NCI-H345 (cell line): ENCODE data around the gene FAM3A.
A peak's percentile ranks its signal among the peaks of the same experiment; 100 is the strongest.

Experiments
- DNase-seq: peaks from one replicate; lab custom pipeline; 2025; lab: John Stamatoyannopoulos, UW

FAM3A gene

DNA sequence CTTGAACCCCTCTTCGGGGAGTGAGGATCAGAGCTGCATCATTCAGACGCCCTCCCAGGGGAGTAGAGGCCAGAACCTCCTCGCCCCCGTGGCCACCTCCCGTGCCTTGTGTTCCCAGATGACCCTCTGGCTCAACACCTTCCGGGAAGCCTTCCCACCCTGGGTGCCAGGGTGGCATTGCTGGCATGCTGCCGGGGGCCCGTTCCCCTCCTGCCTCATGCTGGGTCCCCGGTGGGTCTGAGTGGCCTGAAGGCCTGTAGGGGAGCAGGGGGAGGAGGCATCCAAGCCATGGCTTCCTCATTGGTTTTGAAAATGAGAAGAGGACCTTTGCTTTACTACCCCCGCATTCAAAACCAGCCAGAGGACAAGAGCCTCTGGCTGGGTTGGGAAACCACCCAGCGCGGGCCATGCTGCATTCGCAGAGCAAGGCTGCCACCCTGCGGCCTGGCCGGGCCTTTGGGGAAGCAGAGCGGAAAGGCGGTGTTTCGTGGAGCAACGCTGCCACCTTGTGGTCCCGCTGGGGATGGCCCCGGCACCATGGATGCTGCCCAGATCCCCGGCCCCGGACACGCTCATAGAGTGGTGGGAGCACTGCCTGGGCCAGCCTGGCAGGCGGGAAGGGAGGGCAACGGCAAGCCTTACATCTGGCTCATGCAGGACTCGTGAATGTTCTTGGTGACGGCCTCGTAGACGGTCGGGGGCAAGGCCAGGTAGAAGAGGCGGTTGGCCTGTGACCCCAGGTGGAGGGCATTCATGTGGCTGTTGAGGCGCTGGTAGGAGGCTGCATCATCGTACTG, 18.7 kb upstream of the FAM3A start:
- peak; percentile 75 for DNase-seq

DNA sequence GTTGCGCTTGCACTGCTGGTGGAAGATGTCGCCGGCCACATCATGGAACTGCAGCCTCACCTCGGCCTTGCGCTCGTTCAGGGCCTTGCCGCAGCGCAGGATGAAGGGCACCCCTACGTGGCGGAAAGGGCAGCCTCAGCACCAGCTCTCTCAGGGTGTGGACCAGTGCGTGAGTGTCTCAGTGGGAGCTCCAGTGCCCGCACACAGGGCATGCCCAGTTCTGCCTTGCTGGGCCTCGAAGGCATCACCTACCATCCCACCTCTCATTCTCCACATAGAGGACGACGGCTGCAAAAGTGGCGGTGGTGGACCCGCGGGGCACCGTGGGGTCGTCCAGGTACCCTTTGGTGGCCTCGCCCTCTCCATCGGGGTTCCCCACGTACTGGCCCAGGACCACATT, 16.7 kb upstream of the FAM3A start:
- no peak for DNase-seq

DNA sequence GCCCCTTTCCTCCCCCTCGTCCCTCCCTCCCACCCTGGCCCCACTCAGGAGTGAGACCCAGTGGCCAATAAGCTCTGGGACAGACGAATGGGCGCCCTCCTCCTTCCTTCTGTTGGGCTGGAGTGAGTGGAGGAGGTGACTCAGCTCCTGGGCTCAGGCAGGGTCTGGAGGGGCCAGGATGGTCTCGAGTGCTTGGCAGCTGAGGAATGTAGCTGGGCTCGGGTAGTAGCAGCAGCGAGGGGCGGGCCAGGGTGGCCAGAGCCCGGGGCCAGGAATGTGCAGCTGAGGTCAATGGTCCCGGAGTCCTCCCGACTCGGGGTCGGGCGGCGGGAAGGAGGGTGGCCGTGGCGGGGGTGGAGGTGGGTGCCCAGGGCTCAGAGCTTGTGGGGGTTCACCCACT, 15.6 kb upstream of the FAM3A start:
- DNase-seq: no peak

DNA sequence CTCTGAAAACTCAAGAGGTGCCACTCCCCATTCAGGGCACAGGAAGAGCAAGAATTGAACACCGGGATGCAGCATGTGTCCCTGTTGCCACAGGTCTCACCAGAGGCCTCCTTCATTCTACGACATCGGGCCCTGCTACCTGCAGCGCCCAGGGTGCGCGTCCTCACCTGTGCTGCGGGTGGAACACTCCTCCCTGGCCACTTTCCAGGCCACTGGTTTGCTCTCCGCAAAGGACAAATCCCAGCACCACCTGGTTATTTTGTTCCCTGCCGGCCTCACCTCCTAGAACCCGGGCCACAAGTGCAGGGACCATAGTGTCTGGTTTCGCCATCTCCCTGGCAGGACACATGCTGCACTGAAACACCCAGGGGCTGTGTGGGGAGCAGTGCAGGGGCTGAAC, 14.3 kb upstream of the FAM3A start:
- no peak for DNase-seq

DNA sequence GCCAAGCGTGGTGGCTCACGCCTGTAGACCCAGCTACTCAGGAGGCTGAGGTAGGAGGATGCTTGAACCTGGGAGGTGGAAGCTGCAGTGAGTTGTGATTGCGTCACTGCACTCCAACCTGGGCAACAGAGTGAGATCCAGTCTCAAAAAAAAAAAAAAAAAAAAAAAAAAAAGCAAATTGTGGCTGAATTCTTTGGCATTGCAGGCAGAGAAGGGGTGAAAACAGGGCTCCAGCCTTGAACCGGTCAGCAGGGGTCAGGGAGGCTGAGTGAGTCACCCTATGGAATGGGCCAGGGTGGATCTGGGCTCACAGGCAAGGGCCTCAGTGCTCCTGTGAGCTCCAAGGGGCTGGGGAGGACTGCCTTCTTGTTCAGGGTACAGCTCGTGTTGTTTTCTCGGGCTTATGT, 13.2 kb upstream of the FAM3A start:
- DNase-seq: no peak

DNA sequence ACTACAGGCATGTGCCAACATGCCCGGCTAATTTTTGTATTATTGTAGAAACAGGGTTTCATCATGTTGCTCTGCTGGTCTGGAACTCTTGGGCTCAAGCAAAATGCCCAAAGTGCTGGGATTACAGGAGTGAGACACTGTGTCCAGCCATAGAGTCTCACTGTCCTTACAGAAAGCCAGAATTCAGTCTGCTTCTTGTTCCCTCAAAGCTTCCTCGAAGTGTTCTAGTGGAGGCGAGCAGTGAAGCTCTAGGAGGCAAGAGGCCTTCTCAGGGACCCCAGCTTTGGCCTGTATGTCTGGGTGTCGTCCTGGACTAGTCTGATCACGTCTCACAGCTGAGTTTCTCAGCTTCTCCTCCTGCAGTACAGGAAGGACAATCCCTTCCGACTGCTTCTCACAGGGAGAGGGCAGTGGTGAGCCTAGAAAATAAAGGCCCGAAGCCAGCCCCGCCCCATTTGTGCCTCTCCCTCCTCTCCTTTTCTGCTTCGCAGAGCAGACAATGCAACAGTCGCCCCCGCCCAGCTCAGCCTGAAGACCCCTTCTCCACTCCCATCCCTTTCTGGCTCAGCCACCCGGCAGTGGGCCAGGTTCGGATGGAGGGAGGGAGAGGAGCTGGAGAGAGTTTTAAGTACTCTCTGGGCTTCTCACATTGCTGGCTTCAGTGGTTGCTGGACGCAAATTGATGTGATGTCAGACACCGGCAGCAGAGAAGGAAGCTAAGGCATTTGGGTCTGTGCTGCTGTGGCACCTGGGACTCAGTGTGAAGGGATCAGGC, 11.1 kb upstream of the FAM3A start:
- DNase-seq: peak; percentile 65

DNA sequence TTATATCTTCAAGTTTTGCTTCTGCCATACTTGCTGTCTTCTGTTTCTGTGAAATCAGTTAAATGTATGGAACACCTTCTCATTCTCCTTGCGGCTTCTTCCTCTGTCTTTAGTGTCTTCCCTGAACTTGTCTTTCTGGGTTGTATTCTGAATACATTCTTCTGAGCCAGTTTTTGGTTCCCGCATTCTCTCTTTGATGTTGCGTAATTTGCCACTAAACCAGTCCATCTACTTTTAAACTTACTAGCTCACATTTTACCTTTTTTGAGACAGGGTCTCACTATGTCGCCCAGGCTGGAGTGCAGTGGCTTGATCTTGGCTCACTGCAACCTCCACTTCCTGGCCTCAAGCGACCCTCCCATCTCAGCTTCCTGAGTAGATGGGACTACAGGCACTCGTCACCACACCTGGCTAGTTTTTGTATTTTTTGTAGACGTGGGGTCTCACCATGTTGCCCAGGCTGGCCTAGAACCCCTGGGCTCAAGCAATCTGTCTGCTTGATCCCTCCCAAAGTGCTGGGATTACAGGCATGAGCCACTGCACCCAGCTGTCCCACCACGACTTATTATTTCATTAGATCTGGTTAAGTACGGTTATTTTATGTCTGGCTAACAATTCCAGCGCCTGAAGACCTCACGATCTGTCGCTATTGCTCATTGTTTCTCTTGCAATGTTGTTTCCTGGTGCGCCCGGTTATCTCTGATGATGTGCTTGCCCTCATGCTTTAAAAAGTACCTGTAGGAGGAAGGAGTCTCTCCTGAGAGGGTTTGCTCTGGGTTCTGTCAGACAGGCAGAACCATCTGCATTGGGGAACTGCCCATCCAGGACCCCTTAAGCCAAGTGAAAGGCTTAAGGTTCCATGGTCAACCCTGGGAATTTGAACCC, 9.8 kb upstream of the FAM3A start:
- DNase-seq: no peak

DNA sequence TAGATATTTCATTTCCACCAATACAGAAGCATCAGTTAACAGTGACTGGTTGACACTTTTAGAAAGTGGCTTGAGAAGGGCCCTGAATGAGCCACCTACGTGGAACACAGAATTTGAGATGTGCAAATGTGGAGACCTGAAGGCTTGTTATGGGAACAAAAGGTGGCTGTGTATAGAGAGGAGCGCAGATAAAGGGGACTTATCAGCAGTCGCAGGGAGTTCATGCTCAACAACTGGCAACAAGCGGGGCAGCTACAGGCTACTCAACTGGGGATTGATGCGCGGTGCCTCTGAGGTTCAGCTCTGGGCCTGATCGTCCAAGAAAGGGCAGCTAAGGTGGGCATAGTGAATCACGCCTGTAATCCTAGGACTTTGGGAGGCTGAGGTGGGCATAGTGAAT, 3.4 kb upstream of the FAM3A start:
- DNase-seq: no peak

DNA sequence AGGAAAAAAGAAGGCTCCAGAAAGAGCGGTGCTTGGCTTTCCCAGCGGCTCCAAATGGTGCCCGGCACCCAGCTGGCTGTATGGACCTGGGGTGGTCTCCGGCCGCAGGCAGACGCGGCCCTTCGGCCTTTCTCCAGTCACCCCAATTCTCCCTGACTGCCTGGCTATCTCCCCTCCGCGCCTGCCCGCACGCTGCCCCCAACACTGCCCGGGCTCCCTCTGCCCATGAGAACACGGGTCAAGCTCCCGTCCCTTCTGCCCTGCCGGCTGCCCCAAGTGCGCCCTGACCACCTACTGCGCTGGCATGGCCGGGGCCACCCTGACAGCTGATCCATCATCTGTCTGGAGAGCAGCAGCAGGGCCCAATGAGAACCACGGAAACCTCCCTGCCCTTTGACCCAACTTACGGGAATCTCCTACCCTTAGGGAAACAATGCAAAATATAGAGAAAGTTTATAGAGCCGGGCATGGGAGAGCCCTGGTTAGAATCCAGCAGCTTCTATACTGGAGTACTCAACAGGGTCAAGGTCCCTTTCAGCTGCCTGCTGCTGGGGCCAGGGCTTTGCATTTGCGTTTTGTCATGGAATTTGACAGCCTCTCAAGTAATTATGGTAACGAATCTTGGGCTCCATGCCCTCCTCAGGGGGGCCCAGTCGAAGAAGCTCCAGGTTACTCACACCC, 1.2 kb upstream of the FAM3A start:
- no peak for DNase-seq

DNA sequence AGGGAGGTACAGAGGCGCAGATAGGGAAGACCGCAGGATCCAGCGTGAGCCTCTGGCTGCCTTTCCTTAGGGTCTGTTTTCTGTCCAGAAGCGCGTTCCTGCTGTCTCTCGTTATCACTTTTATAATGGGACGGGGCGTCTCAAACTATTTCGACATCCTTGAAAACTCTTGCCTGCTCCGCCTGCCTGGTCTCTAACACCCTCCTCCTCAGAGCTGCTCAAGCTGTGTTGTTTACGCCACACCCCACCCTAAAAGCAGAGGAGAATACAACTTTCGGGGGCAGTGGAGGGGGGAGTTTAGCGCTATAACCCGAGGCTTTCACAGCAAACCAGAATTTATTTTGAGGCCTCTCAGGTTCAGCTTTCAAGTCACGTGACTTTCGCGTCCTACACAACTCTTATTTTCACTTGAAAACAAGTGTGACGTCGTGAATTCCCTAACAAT, 646 bp upstream of the FAM3A start:
- no peak for DNase-seq

DNA sequence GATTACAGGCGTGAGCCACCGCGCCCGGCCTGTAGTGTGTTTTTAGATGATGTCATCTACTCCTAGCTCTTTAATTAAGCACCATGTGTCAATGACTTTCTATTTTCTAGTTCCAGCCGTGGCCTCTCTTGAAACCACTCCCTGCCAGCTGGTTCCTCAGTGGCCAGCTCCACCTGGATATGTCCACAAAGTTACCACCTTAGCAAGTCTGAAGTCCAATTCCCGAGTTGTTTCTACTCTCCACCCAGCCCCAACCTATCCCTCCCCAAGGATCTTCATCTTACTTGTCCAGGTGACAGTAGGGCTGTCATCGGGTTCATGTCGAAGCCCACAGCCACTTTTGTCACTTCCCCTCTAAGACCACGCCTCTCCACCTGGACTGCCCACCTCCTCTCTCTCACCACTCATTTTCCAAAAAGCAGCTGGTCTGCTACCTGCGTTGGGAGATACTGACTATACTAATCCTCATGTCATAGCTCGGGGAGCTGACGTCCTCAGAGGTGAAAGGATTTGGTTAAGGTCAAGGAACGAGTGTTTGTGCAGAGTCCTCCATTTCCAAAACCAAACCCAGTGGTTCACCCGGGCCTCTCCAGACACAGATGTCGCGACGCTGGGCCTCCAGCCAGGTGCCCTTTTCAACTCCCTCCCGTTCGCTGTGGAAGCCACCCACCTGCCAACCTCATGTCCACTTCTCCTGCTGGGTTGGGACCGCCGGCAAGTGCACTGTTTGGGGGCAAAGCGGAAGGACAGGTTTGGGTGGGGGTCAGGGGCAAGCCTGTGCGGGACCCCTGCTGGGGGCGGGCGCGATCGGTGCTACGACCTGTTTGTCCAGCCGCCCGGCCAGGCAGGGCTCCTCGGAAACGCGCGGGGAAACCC, 704 bp downstream of the FAM3A start:
- peak; percentile 27 for DNase-seq

DNA sequence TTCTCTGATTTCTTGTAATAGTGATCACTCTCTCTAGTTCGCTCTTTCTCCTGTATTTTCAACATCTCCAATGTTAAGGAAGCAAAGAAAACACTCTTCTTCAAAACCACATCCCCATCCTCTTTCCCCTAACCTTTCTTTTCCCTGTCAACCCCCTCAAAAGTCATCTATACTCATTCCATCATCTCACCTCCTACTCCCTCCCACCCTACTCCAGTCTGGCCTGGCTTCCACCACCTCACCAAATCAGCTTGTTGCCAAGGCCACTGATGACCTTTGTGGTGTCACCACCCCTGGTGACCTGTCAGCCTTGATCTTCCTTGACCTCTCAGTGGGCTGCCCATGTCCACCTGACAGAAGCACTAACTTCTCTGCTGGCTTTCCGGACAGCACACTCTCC, 2.3 kb downstream of the FAM3A start:
- no peak for DNase-seq

DNA sequence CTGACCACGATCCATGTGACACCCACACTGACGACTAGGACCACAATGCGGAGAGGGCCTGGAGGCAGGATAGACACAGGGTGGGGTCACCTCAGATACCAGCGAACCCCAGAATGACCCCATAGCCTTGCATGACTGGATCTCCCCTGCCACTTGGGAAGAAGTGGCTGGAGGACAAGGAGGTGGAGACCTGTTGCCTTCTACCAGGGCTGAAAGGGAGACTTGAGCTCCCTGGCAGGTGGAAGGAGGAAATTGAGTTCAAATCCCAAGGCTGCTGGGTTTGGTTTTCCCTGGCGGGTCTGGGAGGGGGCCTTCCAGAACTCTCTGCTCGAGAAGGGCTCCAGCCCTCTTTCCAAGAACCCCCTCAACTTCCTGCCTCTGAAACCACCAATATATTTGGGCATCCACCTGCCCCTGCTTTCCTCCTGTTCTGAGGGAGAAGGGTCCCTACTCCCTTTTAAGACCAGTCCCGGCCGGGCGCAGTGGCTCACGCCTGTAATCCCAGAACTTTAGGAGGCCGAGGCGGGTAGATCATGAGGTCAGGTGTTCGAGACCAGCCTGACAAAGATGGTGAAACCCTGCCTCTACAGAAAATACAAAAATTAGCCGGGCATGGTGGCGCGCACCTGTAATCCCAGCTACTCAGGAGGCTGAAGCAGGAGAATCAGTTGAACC, 3.0 kb downstream of the FAM3A start:
- no peak for DNase-seq

DNA sequence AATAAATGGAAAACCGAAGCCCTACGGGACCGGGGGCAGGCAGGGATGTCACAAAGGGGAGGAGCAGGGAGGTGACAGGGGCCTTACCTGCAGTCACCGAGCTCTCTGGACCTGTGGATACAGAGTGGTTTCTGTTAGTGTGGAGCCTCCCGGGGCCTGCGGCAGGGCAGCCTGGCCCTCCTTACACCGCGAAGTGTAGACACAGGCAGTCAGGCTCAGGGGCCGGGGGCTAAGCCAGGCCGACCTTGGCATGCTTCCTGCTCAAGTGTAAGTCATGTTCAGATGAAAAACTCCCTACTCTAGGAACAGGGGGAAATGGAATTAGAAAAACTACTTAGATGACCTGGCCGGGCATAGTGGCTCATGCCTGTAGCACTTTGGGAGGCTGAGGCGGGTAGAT, 4.3 kb downstream of the FAM3A start:
- DNase-seq: no peak

DNA sequence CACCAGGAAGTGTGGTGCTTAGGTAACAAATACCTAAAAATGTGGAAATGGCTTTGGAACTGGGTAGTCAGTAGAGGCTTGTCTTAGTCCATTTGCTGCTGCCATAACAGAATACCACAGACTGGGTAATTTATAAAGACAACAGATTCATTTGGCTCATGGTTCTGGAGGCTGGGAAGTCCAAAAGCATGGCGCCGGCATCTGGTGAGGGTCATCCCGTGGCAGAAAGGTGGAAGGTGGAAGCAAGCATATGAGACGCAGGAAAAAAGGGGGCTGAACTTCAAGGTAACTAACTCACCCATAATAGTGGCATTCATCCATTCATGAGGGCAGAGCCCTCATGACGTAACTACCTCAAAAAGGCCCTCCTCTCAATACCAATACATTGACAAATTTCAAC, 6.6 kb downstream of the FAM3A start:
- no peak for DNase-seq

DNA sequence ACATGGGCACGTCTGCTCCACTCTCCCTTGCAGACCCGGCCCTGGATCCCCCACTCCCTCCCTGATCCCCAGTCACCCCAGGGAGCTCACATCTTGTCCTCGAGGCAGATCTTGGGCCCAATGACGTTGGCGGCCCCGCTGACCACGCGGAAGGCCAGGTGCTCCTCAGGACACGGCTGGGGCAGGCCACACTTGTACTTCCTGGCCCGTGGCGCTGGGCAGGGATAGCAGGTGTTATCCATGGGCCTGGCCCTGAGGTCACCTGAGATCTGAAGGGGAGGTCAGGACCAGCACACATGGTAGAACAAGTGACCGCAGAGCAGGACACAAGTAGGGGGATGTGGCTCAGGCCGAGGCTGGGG, 7.7 kb downstream of the FAM3A start:
- no peak for DNase-seq

DNA sequence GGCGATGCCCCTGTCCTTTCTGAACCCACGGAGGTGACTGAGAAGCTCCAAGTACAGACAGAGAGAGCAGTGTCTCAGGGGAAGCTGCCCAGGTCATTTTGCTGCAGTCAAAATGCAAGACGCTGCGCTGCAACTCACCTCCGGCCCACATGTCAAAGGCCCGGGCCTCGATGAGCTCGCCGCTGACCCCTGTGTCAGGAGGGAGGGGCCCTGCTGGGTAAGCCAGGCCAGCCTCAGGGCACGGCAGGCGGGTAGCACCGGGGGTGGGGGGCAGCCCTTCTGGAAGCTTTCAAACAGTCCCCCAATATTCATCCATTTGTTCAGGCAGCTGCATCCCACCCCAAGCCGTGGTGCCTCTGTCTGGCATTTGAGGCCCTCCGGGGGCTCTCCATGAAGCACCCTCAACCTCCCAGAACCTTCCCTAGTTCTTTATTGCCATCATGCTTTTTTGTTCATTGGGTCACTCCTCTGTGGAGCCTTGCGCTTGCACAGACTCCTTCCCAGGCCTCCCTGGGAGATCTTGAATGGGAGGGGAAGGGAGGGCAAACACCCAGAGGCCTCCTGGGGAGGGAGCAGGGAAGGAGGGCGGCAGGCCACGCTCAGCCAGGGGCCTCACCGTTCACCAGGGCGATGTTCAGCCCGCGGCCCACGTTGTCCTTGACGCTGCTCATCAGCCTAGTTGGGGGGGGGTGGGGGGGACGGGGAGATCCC, 8.2 kb downstream of the FAM3A start:
- no peak for DNase-seq

DNA sequence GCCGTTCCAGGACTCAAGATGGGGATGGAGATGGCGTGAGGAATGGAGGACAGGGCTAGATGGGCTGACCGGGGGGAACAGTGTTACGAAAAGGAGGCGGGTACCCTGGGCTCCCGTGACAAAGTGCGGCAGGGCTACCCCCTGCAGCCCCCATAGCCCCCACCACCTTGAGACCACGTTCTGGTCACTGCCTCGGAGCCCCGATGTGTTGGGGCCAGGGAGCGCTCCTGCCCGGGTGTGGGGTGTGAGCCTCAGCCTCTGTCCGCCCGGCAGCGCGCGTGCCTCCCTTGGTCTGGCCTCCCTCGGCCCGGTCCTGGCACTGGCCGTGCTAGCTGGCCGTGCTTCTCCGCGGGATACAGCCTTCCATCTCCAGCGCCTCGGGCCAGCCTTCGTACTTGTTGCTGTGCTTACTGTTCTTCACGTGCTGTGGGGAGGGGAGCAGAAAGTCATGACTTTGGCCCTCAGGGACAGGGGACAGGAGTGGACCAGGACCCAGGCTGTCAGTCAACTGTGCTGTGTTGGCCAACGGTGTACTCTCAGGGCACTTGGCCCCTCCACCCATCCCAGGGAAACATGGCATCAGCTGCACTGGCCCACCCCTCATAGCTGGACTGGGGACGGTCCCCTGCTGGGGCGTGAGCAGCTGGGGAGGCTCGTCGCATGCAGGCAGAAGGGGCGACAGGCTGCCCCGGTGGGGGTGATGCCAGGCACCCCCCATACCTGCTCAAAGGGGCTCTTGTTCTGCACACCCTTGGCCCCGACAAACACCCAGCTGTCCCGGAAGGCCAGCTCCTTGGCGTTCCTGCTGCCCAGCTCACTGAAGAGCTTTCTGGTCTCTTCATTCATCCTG, 9.3 kb downstream of the FAM3A start:
- DNase-seq: no peak

DNA sequence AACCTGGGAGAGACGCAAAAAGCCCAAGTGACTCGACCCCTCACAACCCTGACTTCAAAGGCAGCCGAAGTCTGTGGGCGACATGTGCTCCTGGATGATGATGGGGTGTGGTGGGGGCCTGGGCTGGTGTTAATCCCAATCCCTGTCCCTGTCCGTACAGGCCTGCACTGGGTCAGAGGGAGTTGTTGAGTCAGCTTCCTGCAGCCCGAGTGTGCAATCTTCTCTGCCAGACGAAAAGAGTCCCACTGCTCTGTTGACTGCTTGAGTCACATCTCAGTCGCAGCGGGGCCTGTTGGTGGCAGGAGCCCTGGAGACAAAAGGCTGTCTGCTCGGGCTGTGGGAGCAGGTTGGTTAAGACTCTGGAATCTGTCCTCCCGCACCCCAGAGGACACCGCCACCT, 10.3 kb downstream of the FAM3A start:
- no peak for DNase-seq
